ENCODE measurements around the gene HOXA3.

DNA sequence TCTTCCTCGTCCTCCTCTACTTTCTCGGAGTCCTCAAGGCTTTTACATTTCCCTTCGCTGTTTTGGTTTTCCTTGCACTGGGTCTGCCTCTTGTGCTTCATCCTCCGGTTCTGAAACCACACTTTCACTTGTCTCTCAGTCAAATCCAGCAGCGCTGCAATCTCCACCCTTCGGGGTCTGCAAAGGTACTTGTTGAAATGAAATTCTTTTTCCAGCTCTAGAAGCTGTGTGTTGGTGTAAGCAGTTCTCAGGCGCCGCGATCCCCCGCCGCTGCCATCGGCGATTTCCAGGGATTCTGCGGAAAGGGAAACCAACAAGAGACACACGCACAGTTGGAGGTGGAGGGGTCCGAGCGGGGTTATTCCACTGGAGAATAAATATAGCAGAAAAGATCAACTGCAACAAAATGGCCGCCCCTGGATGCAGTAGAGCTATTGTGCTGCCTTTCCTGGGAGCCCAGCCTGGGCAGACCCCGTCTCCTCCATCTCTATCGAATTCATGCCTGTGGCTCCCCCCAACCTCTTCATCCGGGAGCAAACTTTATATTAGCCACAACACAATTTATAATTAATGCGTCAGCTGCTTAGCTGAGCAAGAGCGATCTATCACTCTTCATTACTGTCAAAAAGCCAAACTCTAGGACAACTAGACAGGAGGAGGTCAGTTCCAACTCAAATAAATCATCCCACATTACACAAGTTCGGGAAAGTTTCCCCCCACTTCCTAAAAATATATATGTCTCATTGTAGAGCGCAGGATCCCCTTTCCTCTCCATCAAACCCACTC lies 51.0 kb downstream of the HOXA3 start:
- TF ChIP-seq, protein P1, sequence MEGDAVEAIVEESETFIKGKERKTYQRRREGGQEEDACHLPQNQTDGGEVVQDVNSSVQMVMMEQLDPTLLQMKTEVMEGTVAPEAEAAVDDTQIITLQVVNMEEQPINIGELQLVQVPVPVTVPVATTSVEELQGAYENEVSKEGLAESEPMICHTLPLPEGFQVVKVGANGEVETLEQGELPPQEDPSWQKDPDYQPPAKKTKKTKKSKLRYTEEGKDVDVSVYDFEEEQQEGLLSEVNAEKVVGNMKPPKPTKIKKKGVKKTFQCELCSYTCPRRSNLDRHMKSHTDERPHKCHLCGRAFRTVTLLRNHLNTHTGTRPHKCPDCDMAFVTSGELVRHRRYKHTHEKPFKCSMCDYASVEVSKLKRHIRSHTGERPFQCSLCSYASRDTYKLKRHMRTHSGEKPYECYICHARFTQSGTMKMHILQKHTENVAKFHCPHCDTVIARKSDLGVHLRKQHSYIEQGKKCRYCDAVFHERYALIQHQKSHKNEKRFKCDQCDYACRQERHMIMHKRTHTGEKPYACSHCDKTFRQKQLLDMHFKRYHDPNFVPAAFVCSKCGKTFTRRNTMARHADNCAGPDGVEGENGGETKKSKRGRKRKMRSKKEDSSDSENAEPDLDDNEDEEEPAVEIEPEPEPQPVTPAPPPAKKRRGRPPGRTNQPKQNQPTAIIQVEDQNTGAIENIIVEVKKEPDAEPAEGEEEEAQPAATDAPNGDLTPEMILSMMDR (IDR thresholded peaks at IDR 0.05), result no peak
- no peak for TF ChIP-seq EP300 (IDR thresholded peaks at IDR 0.05)

Data from ovary (tissue), 3 donors.